ENCODE data around the gene CUZD1. TPM values are rescaled to one million over a fixed set of nuclear protein-coding genes. Genes with fewer than 3 reads are reported as not detected.

CUZD1 gene
- total RNA-seq, 4 donors from 2014 or later: 0.42 to 0.76 TPM; not detected in 2

GRCh38 chr10:122830273-122830964 is 15.2 kb downstream of the CUZD1 start:
- 87 to 92% methylated on average over 6 of the region's 7 CpGs for WGBS, 2 donors
- H3K27me3 ChIP-seq: peaks cover 0 to 15% (median 0%) of the 10 kb centered on the region in 4 donors
- no peak overlapping the region for H3K4me3 ChIP-seq
- no peaks in the 10 kb centered on the region for H3K4me1 ChIP-seq
- no peak for TF ChIP-seq POLR2A (IDR thresholded peaks at IDR 0.05)
- TF ChIP-seq CTCF (IDR thresholded peaks at IDR 0.05): no peak
- H3K27ac ChIP-seq: no peak overlapping the region
- no peaks in the 10 kb centered on the region for H3K9me3 ChIP-seq
- no peak for DNase-seq
- peaks cover 0 to 12% (median 0%) of the 10 kb centered on the region in 3 donors for H3K36me3 ChIP-seq
- intact Hi-C loops (cut with DNase I): no loop called here

GRCh38 chr10:122829454-122829853 is 16.2 kb downstream of the CUZD1 start:
- Histone ChIP-seq H3K4me1 (no peaks in the 10 kb centered on the region), H3K36me3 (peaks cover 0 to 6% (median 0%) of the 10 kb centered on the region in 3 donors), H3K27me3 (peaks cover 0 to 15% (median 0%) of the 10 kb centered on the region in 4 donors), H3K9me3 (no peaks in the 10 kb centered on the region), H3K4me3 (no peak overlapping the region), H3K27ac (no peak overlapping the region)
- TF ChIP-seq CTCF (IDR thresholded peaks at IDR 0.05) (no peak), POLR2A (IDR thresholded peaks at IDR 0.05) (no peak)
- 92 to 93% methylated on average over 5 of the region's 8 CpGs for WGBS, 2 donors
- DNase-seq: no peak
- intact Hi-C loops (cut with DNase I): no loop called here

- H3K27me3 ChIP-seq: peaks cover 0 to 15% (median 0%) of the 10 kb centered on the region in 4 donors
- WGBS, 2 donors: 71 to 84% methylated on average over 3 of the region's 4 CpGs
- TF ChIP-seq POLR2A (IDR thresholded peaks at IDR 0.05): no peak
- TF ChIP-seq CTCF (IDR thresholded peaks at IDR 0.05): no peak
- no peaks in the 10 kb centered on the region for H3K4me1 ChIP-seq
- intact Hi-C loops (cut with DNase I): no loop called here
- H3K9me3 ChIP-seq: no peaks in the 10 kb centered on the region
- H3K36me3 ChIP-seq: peaks cover 0 to 6% (median 0%) of the 10 kb centered on the region in 3 donors
- no peak overlapping the region for H3K27ac ChIP-seq
- no peak overlapping the region for H3K4me3 ChIP-seq
- no peak for DNase-seq
Observed at GRCh38 chr10:122828716-122829255, 16.9 kb downstream of the CUZD1 start.

- H3K27ac ChIP-seq: no peak overlapping the region
- TF ChIP-seq CTCF (IDR thresholded peaks at IDR 0.05) (no peak), POLR2A (IDR thresholded peaks at IDR 0.05) (no peak)
- no peak for DNase-seq
- WGBS, 2 donors: 82 to 100% methylated on average over 1 to 3 of the region's 3 CpGs
- H3K9me3 ChIP-seq: no peaks in the 10 kb centered on the region
- H3K36me3 ChIP-seq: peaks cover 0 to 6% (median 0%) of the 10 kb centered on the region in 3 donors
- intact Hi-C loops (cut with DNase I): no loop called here
- no peak overlapping the region for H3K4me3 ChIP-seq
- H3K4me1 ChIP-seq: no peaks in the 10 kb centered on the region
- peaks cover 0 to 24% (median 0%) of the 10 kb centered on the region in 4 donors for H3K27me3 ChIP-seq
Observed at GRCh38 chr10:122827302-122827701, 18.4 kb downstream of the CUZD1 start.

GRCh38 chr10:122822973-122823690 is 22.5 kb downstream of the CUZD1 start:
- H3K36me3 ChIP-seq: no peaks in the 10 kb centered on the region
- DNase-seq: no peak
- no peak for TF ChIP-seq POLR2A (IDR thresholded peaks at IDR 0.05)
- no peak for TF ChIP-seq CTCF (IDR thresholded peaks at IDR 0.05)
- no peak overlapping the region for H3K27ac ChIP-seq
- H3K27me3 ChIP-seq: peaks cover 0 to 48% (median 0%) of the 10 kb centered on the region in 4 donors
- H3K4me1 ChIP-seq: no peaks in the 10 kb centered on the region
- no peak overlapping the region for H3K4me3 ChIP-seq
- no peaks in the 10 kb centered on the region for H3K9me3 ChIP-seq
- 56 to 91% methylated on average over 3 to 5 of the region's 11 CpGs for WGBS, 2 donors
- intact Hi-C loops (cut with DNase I): no loop called here

Data from esophagus squamous epithelium (tissue), 5 donors.